SK-N-SH (cell line): ENCODE data around the gene WNT5A. TPM values are rescaled to one million over a fixed set of nuclear protein-coding genes. Genes with fewer than 3 reads are reported as not detected.

Experiments used
- CTCF ChIA-PET: fragments of 300-600, 350-600 bp; formaldehyde crosslinking; extraction: SDS; loops from one replicate; lab custom pipeline; 2021; lab: Yijun Ruan, JAX
- POLR2A ChIA-PET: fragments of 350-600 bp; sonication (Branson Sonifier 250); formaldehyde crosslinking; extraction: SDS; loops from one replicate; lab custom pipeline; 2020; ENCODE audit warnings: antibody characterized with exemption, inconsistent platforms; lab: Yijun Ruan, JAX
- DNase-seq: peaks from one replicate; pipeline ENCODE4 v3.0.0; 2012
- H2AFZ ChIP-seq: fragments of 200-600 bp; sonication (generic); 2 replicates; pipeline ENCODE4 v1.8.1; 2016; ENCODE audit warnings: antibody characterized with exemption, mild to moderate bottlenecking, low read depth
- H3F3A ChIP-seq: fragments of 200-600 bp; sonication (generic); replicated peaks from 2 replicates; pipeline ENCODE3; 2016; ENCODE audit warnings: antibody characterized with exemption, mild to moderate bottlenecking; ENCODE audit not compliant: insufficient read depth
- H3K27ac ChIP-seq, 2 experiments: fragments of 200-500 bp in 1 of 2; fragments of 200-600 bp in 1 of 2; sonication (Bioruptor generic) in 1 of 2; sonication (generic), shearing (Covaris generic) in 1 of 2; 2 replicates each; pipeline versions ENCODE4 v1.5.1 to v1.6.1; 2014 to 2016; ENCODE audit warnings: low read depth in 2 of 2, inconsistent platforms in 1 of 2, low read length in 1 of 2, mild to moderate bottlenecking in 1 of 2, mixed read lengths in 1 of 2
- H3K27me3 ChIP-seq: fragments of 200-600 bp; sonication (generic), shearing (Covaris generic); 2 replicates; pipeline ENCODE4 v1.6.1; 2016; ENCODE audit warnings: mixed run types; ENCODE audit not compliant: insufficient read depth
- H3K36me3 ChIP-seq, 2 experiments: fragments of 200-500 bp in 1 of 2; fragments of 200-600 bp in 1 of 2; sonication (Bioruptor generic) in 1 of 2; sonication (generic) in 1 of 2; replicated peaks in 1 of 2; 2 replicates each; pipeline versions ENCODE3 to v1.5.1; 2014 to 2016; ENCODE audit warnings: low read length in 1 of 2, mild to moderate bottlenecking in 1 of 2; ENCODE audit not compliant: insufficient read depth in 2 of 2, control insufficient read depth in 1 of 2
- H3K4me1 ChIP-seq, 2 experiments: fragments of 200-500 bp in 1 of 2; fragments of 200-600 bp in 1 of 2; sonication (Bioruptor generic) in 1 of 2; sonication (generic), shearing (Covaris generic) in 1 of 2; 2 replicates each; pipeline versions ENCODE4 v1.5.1 to v1.6.1; 2014 to 2016; ENCODE audit warnings: low read depth in 1 of 2, low read length in 1 of 2, mixed run types in 1 of 2; ENCODE audit not compliant: insufficient read depth in 2 of 2, control insufficient read depth in 1 of 2
- H3K4me2 ChIP-seq: fragments of 200-600 bp; sonication (generic), shearing (Covaris generic); 2 replicates; pipeline ENCODE4 v1.6.1; 2017; ENCODE audit warnings: mixed run types
- H3K4me3 ChIP-seq, 2 experiments: fragments of 200-500 bp in 1 of 2; fragments of 200-600 bp in 1 of 2; sonication (Bioruptor generic) in 1 of 2; sonication (generic), shearing (Covaris generic) in 1 of 2; 2 replicates each; pipeline versions ENCODE4 v1.5.1 to v1.8.1; 2014 to 2016; ENCODE audit warnings: low read depth in 2 of 2, inconsistent platforms in 1 of 2, low read length in 1 of 2, mild to moderate bottlenecking in 1 of 2, mixed read lengths in 1 of 2, moderate library complexity in 1 of 2
- H3K79me2 ChIP-seq: fragments of 200-600 bp; sonication (generic); 2 replicates; pipeline ENCODE4 v1.8.1; 2017; ENCODE audit warnings: mild to moderate bottlenecking; ENCODE audit not compliant: insufficient read depth
- H3K9ac ChIP-seq: fragments of 200-600 bp; sonication (generic); 2 replicates; pipeline ENCODE4 v1.6.1; 2017; ENCODE audit warnings: mixed run types
- H3K9me2 ChIP-seq: fragments of 200-600 bp; sonication (generic); 2 replicates; pipeline ENCODE4 v1.6.1; 2017; ENCODE audit warnings: mixed run types
- H3K9me3 ChIP-seq: fragments of 200-600 bp; sonication (generic); 2 replicates; pipeline ENCODE4 v1.6.1; 2017; ENCODE audit warnings: mixed run types, mild to moderate bottlenecking, moderate library complexity
- H4K20me1 ChIP-seq: fragments of 200-600 bp; sonication (generic); 2 replicates; pipeline ENCODE4 v1.6.1; 2017; ENCODE audit warnings: mild to moderate bottlenecking, mixed run types; ENCODE audit not compliant: insufficient read depth
- CHD2 ChIP-seq: fragments of 150-350 bp; IDR thresholded peaks from 2 replicates; pipeline ENCODE4 v1.6.1; 2018; ENCODE audit warnings: low read length; ENCODE audit not compliant: partially characterized antibody
- ELF1 ChIP-seq: IDR thresholded peaks from 2 replicates; pipeline ENCODE4 v1.4.0; 2012
- EP300 ChIP-seq, 2 experiments: IDR thresholded peaks; 2 replicates each; pipeline versions ENCODE4 v1.4.0 to v1.6.1; 2012; ENCODE audit warnings: borderline replicate concordance in 1 of 2, low read depth in 1 of 2, low read length in 1 of 2
- EZH2phosphoT487 ChIP-seq: fragments of 200-600 bp; sonication (generic); IDR thresholded peaks from 2 replicates; pipeline ENCODE4 v1.6.1; 2017; ENCODE audit warnings: low read depth, mixed run types, mild to moderate bottlenecking, antibody characterized with exemption, moderate library complexity, borderline replicate concordance
- FOXM1 ChIP-seq: IDR thresholded peaks from 2 replicates; pipeline ENCODE4 v1.4.0; 2012; ENCODE audit warnings: low read depth, mild to moderate bottlenecking
- GABPA ChIP-seq: IDR thresholded peaks from 2 replicates; pipeline ENCODE4 v1.4.0; 2012; ENCODE audit warnings: low read depth, mild to moderate bottlenecking
- JUND ChIP-seq: IDR thresholded peaks from 2 replicates; pipeline ENCODE4 v1.4.0; 2012
- MEF2A ChIP-seq: IDR thresholded peaks from 2 replicates; pipeline ENCODE4 v1.4.0; 2012; ENCODE audit warnings: low read depth, borderline replicate concordance
- MXI1 ChIP-seq: IDR thresholded peaks from 2 replicates; pipeline ENCODE4 v1.6.1; 2012; ENCODE audit warnings: mild to moderate bottlenecking, low read depth, low read length, improper control_type of control experiment
- NFIC ChIP-seq: IDR thresholded peaks from 2 replicates; pipeline ENCODE4 v1.4.0; 2012; ENCODE audit warnings: borderline replicate concordance
- RAD21 ChIP-seq: IDR thresholded peaks from 2 replicates; pipeline ENCODE4 v1.6.1; 2012; ENCODE audit warnings: mild to moderate bottlenecking, low read length
- SIN3A ChIP-seq: IDR thresholded peaks from 2 replicates; pipeline ENCODE4 v1.6.1; 2012; ENCODE audit warnings: low read depth, mild to moderate bottlenecking, low read length, moderate library complexity, borderline replicate concordance
- SMC3 ChIP-seq: IDR thresholded peaks from 2 replicates; pipeline ENCODE4 v1.6.1; 2012; ENCODE audit warnings: low read depth, low read length, improper control_type of control experiment
- TAF1 ChIP-seq: IDR thresholded peaks from 2 replicates; pipeline ENCODE4 v1.6.1; 2012; ENCODE audit warnings: low read depth, mild to moderate bottlenecking, low read length, moderate library complexity, borderline replicate concordance
- TCF12 ChIP-seq: IDR thresholded peaks from 2 replicates; pipeline ENCODE4 v1.4.0; 2012
- YY1 ChIP-seq: IDR thresholded peaks from 2 replicates; pipeline ENCODE4 v1.4.0; 2012; ENCODE audit warnings: low read depth, mild to moderate bottlenecking
- WGBS: methylation state at CpG from one replicate; pipeline ENCODE4 v1.1.6; 2017; ENCODE audit warnings: low lambda C conversion rate; 5-methylcytosine and 5-hydroxymethylcytosine counted together
- polyA plus RNA-seq, 3 experiments: library from polyadenylated mRNA; depleted of rRNA; stranded (reverse); fragments of >200 nt; gene quantifications; 2 replicates each; pipeline ENCODE4 v1.2.3, GENCODE V29; 2012
- TF ChIP-seq, protein P1 (sequence below): fragments of 200-600 bp; sonication (generic); IDR thresholded peaks from 2 replicates; pipeline ENCODE4 v1.6.1; 2017; ENCODE audit warnings: antibody characterized with exemption, mild to moderate bottlenecking, moderate library complexity
- TF ChIP-seq, protein P2 (sequence below): IDR thresholded peaks from 2 replicates; pipeline ENCODE4; 2012
- TF ChIP-seq, protein P3 (sequence below): IDR thresholded peaks from 2 replicates; pipeline ENCODE4 v1.4.0; 2012; ENCODE audit warnings: low read depth, borderline replicate concordance

WNT5A gene
- polyA plus RNA-seq, 1 of the 3 experiments (the other 2 are of a cell fraction): 30.7 TPM

DNA sequence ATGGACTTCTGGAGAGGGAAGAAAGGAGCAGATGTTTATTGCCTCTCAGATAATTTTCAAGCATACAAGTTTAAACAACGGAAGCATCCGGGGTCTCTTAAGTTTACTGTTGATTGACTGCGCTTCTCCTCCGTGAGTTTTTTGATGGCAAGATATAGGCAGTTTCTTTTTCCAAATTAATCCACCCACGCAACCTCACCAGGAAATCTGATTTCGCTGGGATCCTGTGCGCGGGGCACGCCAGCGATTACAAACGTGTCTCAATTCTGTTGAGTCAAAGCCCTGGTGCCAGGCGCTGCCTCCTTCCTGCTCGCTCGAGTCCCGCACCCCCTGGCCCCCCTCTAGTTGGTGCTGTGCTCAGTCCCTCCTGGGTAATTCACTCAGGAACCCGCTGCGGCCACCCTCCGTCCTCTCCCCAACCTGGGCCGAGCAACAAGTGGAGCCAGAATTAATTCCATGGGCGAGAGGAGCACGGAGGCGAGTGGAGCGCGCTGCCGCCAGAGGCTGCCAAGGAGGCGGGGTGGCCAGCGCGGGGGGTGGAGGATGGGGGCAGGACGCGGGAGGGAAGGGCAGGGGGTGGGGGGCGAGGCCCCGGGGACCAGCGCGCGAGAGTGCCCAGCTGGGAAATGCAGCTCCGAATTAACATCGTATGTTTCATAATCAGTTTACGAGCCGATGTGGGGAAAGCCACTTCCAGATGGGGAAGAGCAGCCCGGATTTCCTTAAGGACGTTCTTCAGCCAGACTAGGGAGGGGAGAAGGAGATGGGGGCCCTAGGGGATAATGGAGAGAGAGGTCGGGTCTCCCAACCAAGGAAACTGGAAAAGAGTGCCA, 6.0 kb downstream of the WNT5A start:
- Histone ChIP-seq H3K9ac (peak overlapping the region; percentile 79), H3K27ac (peak overlapping the region in 1 of 2 experiments; percentile 77; a peak in 3 of 4 replicates), H3K4me2 (peak overlapping the region; percentile 80), H3K79me2 (peaks cover 97% of the 10 kb centered on the region), H3K4me3 (peak overlapping the region; percentile 53 to 68), H4K20me1 (no peaks in the 10 kb centered on the region), H3K4me1 (peaks cover 3 to 14% of the 10 kb centered on the region in 2 experiments; a peak in 2 of 4 replicates), H3K27me3 (no peaks in the 10 kb centered on the region), H3K36me3 (peaks cover 16 to 20% of the 10 kb centered on the region in 2 experiments), H3F3A (peaks cover 4% of the 10 kb centered on the region), H3K9me2 (no peaks in the 10 kb centered on the region), H2AFZ (no peak overlapping the region), H3K9me3 (no peaks in the 10 kb centered on the region)
- peak; percentile 83 for DNase-seq
- CTCF ChIA-PET: interaction anchor here (1.6 to 1.8 kb wide), 2 partner anchors 240 to 771 kb away, joined by 3 to 4 read pairs; no protein-coding TSS in a partner anchor
- POLR2A ChIA-PET: no interaction called here
- 3% methylated on average over 30 of the region's 42 CpGs for WGBS
- no peak for TF ChIP-seq EZH2phosphoT487
- no peak for TF ChIP-seq FOXM1
- TF ChIP-seq GABPA: no peak
- TF ChIP-seq SMC3: no peak
- no peak for TF ChIP-seq MEF2A
- TF ChIP-seq, protein P1, sequence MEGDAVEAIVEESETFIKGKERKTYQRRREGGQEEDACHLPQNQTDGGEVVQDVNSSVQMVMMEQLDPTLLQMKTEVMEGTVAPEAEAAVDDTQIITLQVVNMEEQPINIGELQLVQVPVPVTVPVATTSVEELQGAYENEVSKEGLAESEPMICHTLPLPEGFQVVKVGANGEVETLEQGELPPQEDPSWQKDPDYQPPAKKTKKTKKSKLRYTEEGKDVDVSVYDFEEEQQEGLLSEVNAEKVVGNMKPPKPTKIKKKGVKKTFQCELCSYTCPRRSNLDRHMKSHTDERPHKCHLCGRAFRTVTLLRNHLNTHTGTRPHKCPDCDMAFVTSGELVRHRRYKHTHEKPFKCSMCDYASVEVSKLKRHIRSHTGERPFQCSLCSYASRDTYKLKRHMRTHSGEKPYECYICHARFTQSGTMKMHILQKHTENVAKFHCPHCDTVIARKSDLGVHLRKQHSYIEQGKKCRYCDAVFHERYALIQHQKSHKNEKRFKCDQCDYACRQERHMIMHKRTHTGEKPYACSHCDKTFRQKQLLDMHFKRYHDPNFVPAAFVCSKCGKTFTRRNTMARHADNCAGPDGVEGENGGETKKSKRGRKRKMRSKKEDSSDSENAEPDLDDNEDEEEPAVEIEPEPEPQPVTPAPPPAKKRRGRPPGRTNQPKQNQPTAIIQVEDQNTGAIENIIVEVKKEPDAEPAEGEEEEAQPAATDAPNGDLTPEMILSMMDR: peak; percentile 19; the same call in 1 of the 2 replicates
- TF ChIP-seq RAD21: no peak
- TF ChIP-seq, protein P2, sequence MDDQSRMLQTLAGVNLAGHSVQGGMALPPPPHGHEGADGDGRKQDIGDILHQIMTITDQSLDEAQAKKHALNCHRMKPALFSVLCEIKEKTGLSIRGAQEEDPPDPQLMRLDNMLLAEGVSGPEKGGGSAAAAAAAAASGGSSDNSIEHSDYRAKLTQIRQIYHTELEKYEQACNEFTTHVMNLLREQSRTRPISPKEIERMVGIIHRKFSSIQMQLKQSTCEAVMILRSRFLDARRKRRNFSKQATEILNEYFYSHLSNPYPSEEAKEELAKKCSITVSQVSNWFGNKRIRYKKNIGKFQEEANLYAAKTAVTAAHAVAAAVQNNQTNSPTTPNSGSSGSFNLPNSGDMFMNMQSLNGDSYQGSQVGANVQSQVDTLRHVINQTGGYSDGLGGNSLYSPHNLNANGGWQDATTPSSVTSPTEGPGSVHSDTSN: 0 out of 2 replicates have a peak, but pooled peaks have one; percentile 20
- no peak for TF ChIP-seq ELF1

DNA sequence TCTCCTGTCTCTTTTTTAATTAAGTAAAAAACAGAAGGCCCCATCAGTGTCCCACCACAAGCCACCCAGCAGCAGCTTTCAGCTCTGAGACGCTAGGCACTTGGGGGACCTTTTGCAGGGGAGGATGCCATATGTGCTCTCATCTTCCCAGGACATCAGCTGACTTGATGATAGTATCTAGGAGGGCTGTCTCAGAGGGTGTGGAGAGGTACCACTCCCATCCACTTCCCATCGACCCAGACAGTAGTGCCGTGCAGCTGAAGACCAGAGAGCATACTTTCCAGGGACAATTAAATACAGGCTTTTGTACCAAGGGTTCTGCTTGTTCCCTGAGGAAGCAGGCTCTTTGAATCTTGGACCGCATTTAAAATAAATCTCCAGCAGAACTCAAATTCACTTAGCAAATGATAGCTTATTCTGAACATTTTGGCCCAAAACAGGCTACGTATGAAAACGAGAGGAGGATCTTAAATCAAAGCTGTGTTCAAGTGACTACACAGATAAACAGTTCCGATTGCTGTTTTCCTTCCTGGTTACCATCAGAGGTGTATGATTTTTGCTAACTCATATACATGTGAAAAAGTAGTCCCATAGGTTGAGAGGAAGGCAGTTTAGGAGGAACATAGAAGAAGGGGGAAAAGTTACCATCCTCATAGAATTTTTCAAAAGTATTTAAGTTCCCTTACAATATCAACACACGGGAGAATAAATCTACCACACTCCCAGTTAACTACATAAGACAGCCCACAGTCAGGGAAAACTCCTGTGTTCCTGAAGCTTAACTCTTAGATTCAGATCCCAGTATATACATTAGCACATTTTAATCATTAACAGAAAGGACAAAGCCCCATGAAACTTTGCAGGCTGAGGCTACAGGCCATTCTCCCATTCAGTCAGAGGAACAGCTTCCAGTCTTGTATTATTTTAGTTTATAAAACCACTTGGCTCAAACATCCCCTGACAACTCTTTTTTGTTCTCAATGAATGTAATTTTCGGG, 9.5 kb downstream of the WNT5A start:
- WGBS: 82% methylated on average over 9 of the region's 9 CpGs
- ChIA-PET CTCF (interaction anchor here (1.1 to 1.4 kb wide), 5 partner anchors 8 to 1049 kb away, joined by 3 to 4 read pairs (median 3); no protein-coding TSS in a partner anchor), POLR2A (no interaction called here)
- peaks cover 23 to 31% of the 10 kb centered on the region in 2 experiments for H3K36me3 ChIP-seq
- no peak for DNase-seq
- H3K4me3 ChIP-seq: peak overlapping the region in 1 of 2 experiments; percentile 3; a peak in 1 of 4 replicates
- no peaks in the 10 kb centered on the region for H3K9me2 ChIP-seq
- H3K4me1 ChIP-seq: peaks cover 3 to 9% of the 10 kb centered on the region in 2 experiments; a peak in 2 of 4 replicates
- peak overlapping the region; percentile 79 for H3K9ac ChIP-seq
- H3K27me3 ChIP-seq: no peaks in the 10 kb centered on the region
- H3F3A ChIP-seq: no peaks in the 10 kb centered on the region
- no peak overlapping the region for H2AFZ ChIP-seq
- peak overlapping the region; percentile 80 for H3K4me2 ChIP-seq
- H3K79me2 ChIP-seq: peaks cover 88% of the 10 kb centered on the region
- H4K20me1 ChIP-seq: no peaks in the 10 kb centered on the region
- no peaks in the 10 kb centered on the region for H3K9me3 ChIP-seq
- H3K27ac ChIP-seq: peak overlapping the region in 1 of 2 experiments; percentile 64; a peak in 2 of 4 replicates
- no peak for TF ChIP-seq TAF1
- TF ChIP-seq JUND: no peak
- no peak for TF ChIP-seq GABPA
- no peak for TF ChIP-seq SIN3A
- TF ChIP-seq NFIC: no peak
- TF ChIP-seq FOXM1: no peak
- TF ChIP-seq EZH2phosphoT487: no peak
- no peak for TF ChIP-seq EP300 (IDR thresholded peaks at IDR 0.05; ENCODE audit: borderline replicate concordance in 1 of 2, low read depth in 1 of 2, low read length in 1 of 2)
- TF ChIP-seq YY1: no peak
- no peak for TF ChIP-seq MEF2A
- TF ChIP-seq CHD2: no peak
- TF ChIP-seq, protein P3, sequence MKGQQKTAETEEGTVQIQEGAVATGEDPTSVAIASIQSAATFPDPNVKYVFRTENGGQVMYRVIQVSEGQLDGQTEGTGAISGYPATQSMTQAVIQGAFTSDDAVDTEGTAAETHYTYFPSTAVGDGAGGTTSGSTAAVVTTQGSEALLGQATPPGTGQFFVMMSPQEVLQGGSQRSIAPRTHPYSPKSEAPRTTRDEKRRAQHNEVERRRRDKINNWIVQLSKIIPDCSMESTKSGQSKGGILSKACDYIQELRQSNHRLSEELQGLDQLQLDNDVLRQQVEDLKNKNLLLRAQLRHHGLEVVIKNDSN: no peak
- TF ChIP-seq, protein P2: no peak
- TF ChIP-seq MXI1: no peak
- TF ChIP-seq TCF12: no peak
